HG03060 (cell line): Measurements from ENCODE around the gene MBP.

Experiments
- ATAC-seq: cut with Tn5 transposase; IDR thresholded peaks from one replicate; pipeline ENCODE4 v1.9.1; 2021; ENCODE audit warnings: low read depth, moderate number of reproducible peaks; ENCODE audit not compliant: unreplicated experiment

Gene MBP

DNA sequence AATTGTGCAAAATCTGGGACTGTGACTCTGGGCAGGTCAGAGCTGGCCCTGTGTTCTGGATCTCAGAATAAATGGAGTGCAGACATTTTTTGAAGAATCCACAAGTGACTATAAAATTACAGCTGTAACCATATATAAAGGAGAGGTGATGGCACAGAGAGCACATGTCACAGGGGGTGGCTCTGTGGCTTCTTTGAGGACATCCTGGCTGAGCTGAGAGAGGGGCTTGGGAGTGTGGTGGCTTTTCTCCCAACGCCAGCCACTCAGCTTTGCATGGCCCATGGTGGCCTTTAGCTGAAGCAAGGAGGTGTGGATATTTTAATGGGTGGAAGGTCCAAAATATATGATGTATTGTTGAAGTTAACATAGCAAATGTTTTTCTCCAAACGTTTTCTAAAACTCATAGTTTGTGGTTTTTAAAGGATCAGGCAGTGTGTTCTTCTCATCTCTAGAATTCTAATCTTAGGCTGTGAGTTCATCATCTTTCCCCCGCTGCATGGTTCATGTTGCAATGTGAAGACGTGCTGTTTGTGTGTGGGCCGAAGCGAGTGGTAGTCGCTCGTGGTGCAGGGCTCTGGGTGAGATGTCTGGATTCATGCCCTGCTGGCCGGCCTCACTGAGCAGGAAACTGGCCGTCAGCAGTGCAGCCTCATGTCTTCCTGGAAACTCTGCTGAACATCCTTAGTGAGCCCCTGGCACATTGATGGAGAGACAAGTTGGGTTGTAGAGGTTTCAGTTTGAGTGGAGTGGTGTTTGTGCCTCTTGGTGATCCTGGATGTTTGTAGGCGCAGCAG is 200.4 kb downstream of the MBP start:
- ATAC-seq: no peak

DNA sequence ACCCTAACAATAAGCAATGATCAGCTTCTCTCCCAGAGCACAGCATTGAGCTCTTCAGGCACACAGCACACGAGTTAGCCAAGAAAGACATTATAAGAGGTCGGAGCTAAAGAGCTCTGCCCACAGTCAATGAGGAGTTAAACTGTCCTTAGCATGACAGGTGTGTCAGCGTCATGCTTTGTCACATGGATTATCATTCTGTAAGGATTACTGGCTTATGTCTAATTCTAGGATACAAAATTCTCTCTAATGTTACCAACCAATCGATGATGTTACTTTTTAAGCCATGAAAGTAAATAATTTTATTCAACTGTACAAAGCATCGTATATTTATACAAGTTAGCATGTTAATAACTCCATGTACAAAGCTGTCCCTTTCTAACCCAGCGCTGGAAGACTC is 201.4 kb downstream of the MBP start:
- no peak for ATAC-seq
